Stomach (tissue), 9 donors: ENCODE data around the gene RRP1. TPM values are rescaled to one million over a fixed set of nuclear protein-coding genes. Genes with fewer than 3 reads are reported as not detected.

Experiments used
- DNase-seq, 2 donors: peaks; one replicate each; pipeline versions ENCODE4 v3.0.0 to v3.0.0-alpha.2; 2013 to 2019
- H3K27ac ChIP-seq, 5 donors: fragments of 200-600 bp in 4 of 5; sonication (generic) in 4 of 5; one replicate each; pipeline ENCODE4 v1.5.1; 2013 to 2019; ENCODE audit warnings: mild to moderate bottlenecking in 1 of 5, moderate library complexity in 1 of 5
- H3K27me3 ChIP-seq, 3 donors: fragments of 200-600 bp; sonication (generic); one replicate each; pipeline ENCODE4 v1.5.1; 2017 to 2019; ENCODE audit warnings: mixed run types in 1 of 3
- H3K36me3 ChIP-seq, 4 donors: fragments of 200-600 bp; sonication (generic); 1 replicate in 3 of 4; 2 replicates in 1 of 4; pipeline ENCODE4 v1.5.1; 2016 to 2019
- H3K4me1 ChIP-seq, 4 donors: fragments of 200-600 bp; sonication (generic); one replicate each; pipeline ENCODE4 v1.5.1; 2016 to 2019
- H3K4me3 ChIP-seq, 4 donors: fragments of 200-600 bp; sonication (generic) in 3 of 4; one replicate each; pipeline ENCODE4 v1.5.1; 2016 to 2019; ENCODE audit warnings: mild to moderate bottlenecking in 1 of 4
- H3K9me3 ChIP-seq, 4 donors: fragments of 200-600 bp; sonication (generic); one replicate each; pipeline ENCODE4 v1.5.1; 2016 to 2019
- CTCF ChIP-seq, 7 experiments: fragments of 450-650 bp in 4 of 7; fragments of 200-600 bp in 3 of 7; sonication (generic) in 3 of 7; IDR thresholded peaks; one replicate each; pipeline ENCODE4 v1.5.1; 2016 to 2019; ENCODE audit warnings: antibody characterized with exemption in 7 of 7, control low read depth in 2 of 7, mild to moderate bottlenecking in 1 of 7
- EP300 ChIP-seq: sonication (generic); formaldehyde crosslinking; IDR thresholded peaks from one replicate; pipeline ENCODE4 v1.6.1; 2017; ENCODE audit warnings: antibody characterized with exemption
- POLR2A ChIP-seq, 4 donors: fragments of 450-650 bp; IDR thresholded peaks; one replicate each; pipeline ENCODE4 v1.6.1; 2016; ENCODE audit warnings: antibody characterized with exemption in 4 of 4, control low read depth in 2 of 4, mild to moderate bottlenecking in 1 of 4, moderate library complexity in 1 of 4
- POLR2AphosphoS5 ChIP-seq, 3 donors: sonication (generic); formaldehyde crosslinking; IDR thresholded peaks; one replicate each; pipeline ENCODE4 v1.6.1; 2016; ENCODE audit warnings: antibody characterized with exemption in 3 of 3
- WGBS, 5 donors: extraction: QIAGEN DNeasy Blood & Tissue Kit in 3 of 5; methylation state at CpG; one replicate each; pipeline versions ENCODE4 v1.1.5 to v1.1.7; 2013 to 2018; 5-methylcytosine and 5-hydroxymethylcytosine counted together
- intact Hi-C: fragments of 100-400 bp; cut with DNase I; formaldehyde crosslinking; loops from one replicate; pipeline ENCODE4 v1.15.1; 2023; ENCODE audit warnings: low total_unique reads
- polyA plus RNA-seq, 3 donors: library from polyadenylated mRNA; stranded (reverse); fragments of 200-250 nt; gene quantifications; one replicate each; pipeline ENCODE4 v1.2.3, GENCODE V29; 2013
- total RNA-seq, 5 donors: library from RNA; depleted of rRNA; stranded (reverse); fragments of >200 nt; gene quantifications; one replicate each; pipeline versions ENCODE4 v1.1.0 to v1.2.3, GENCODE V29; 2014 to 2016
- donor health status: healthy with polysubstance abuse.
- donor health status: Bipolar disorder and iron deficiency.
- donor health status: healthy.

RRP1 gene
- total and polyA plus RNA-seq, 8 donors, result 10.6 to 25.6 (median 16.4) TPM

DNA sequence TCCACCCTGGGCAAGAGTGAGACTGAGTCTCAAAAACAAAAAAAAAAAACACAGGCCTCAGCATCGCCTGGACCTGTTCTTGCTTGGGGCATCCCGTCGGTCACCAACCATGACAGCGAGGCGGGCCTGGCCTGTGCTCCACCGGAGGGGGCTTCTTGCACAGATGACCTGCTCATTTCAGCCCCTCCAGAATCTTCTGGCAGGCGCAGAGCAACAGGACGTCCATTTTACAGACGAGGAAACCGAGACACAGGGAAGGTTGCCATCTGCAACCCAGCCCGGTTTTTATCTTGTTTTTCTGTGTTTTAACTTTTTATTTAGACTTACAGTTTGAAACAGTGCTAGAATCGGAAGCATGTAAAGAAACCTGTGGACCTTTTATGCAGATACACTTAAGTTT is 14.2 kb upstream of the RRP1 start:
- peaks cover 14 to 25% (median 21%) of the 10 kb centered on the region in 4 donors for H3K36me3 ChIP-seq
- TF ChIP-seq POLR2AphosphoS5 (IDR thresholded peaks at IDR 0.05) (no peak), EP300 (no peak), POLR2A (IDR thresholded peaks at IDR 0.05) (no peak), CTCF (IDR thresholded peaks at IDR 0.05) (no peak)
- 61 to 74% (median 69%) methylated on average over 12 of the region's 12 CpGs for WGBS, 5 donors
- peak overlapping the region; percentile 72 to 95 (median 80) for H3K4me3 ChIP-seq
- intact Hi-C loops, result no loop called here
- H3K4me1 ChIP-seq, result peaks cover 13 to 35% (median 23%) of the 10 kb centered on the region in 4 donors
- DNase-seq, result no peak
- H3K27me3 ChIP-seq, result no peaks in the 10 kb centered on the region
- peak overlapping the region in 3 of 5 donors; percentile 84 to 95 (median 95) for H3K27ac ChIP-seq
- H3K9me3 ChIP-seq, result no peaks in the 10 kb centered on the region

- intact Hi-C loops, result no loop called here
- DNase-seq, result peak; percentile 80 to 93
- 0 to 1% (median 0%) methylated on average over 26 to 71 of the region's 71 CpGs for WGBS, 5 donors
Measured at GRCh38 chr21:43775795-43776430, 13.5 kb upstream of the RRP1 start, which contains the start of gene CSTB. TSS of gene CSTB (minus strand) at chr21:43776308. CDS start at chr21:43776269, 39 bp downstream.

DNA sequence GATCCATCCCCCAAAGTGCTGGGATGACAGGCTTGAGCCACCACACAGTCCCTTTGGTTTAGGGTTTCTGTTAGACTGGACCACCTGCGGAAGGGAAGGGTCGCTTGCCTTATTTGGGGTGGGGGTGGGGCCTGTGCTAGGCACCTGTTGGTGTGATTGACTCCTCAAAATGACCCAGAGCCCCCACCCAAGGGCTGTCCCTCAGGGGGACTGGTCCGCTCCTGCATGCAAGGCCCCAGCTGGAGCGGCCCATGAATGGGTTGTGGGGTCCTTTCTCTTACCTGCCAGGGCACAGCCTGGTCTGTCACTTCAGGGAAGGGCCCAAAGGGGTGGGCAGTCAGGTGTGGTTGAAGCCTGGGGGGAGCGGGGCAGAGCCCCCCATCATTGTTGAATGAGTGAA is 11.4 kb upstream of the RRP1 start:
- Histone ChIP-seq H3K36me3 (peaks cover 12 to 17% (median 17%) of the 10 kb centered on the region in 4 donors), H3K27ac (no peak overlapping the region), H3K9me3 (no peaks in the 10 kb centered on the region), H3K27me3 (no peaks in the 10 kb centered on the region), H3K4me1 (peaks cover 13 to 40% (median 23%) of the 10 kb centered on the region in 4 donors), H3K4me3 (no peak overlapping the region)
- WGBS, 5 donors, result 90 to 96% (median 94%) methylated on average over 5 of the region's 5 CpGs
- no peak for TF ChIP-seq CTCF (IDR thresholded peaks at IDR 0.05)
- no peak for TF ChIP-seq POLR2AphosphoS5 (IDR thresholded peaks at IDR 0.05)
- no peak for TF ChIP-seq EP300
- no peak for TF ChIP-seq POLR2A (IDR thresholded peaks at IDR 0.05)
- intact Hi-C loops, result no loop called here
- no peak for DNase-seq

More at GRCh38 chr21:43775795-43776430, 13.5 kb upstream of the RRP1 start, which contains the start of gene CSTB:
- H3K27me3 ChIP-seq, result no peaks in the 10 kb centered on the region
- H3K4me1 ChIP-seq, result peaks cover 13 to 35% (median 23%) of the 10 kb centered on the region in 4 donors
- peak within 1 kb of the TSS; percentile 72 to 95 (median 80) for H3K4me3 ChIP-seq
- peaks cover 14 to 25% (median 21%) of the 10 kb centered on the region in 4 donors for H3K36me3 ChIP-seq
- H3K9me3 ChIP-seq, result no peaks in the 10 kb centered on the region
- H3K27ac ChIP-seq, result peak within 1 kb of the TSS; percentile 84 to 95 (median 92)
- TF ChIP-seq POLR2A (IDR thresholded peaks at IDR 0.05), result no peak
- no peak for TF ChIP-seq CTCF (IDR thresholded peaks at IDR 0.05)
- peak; percentile 40 to 91 (median 90) for TF ChIP-seq POLR2AphosphoS5 (IDR thresholded peaks at IDR 0.05)
- no peak for TF ChIP-seq EP300

- intact Hi-C loops, result no loop called here
- Histone ChIP-seq H3K27ac (no peak overlapping the region), H3K27me3 (no peaks in the 10 kb centered on the region), H3K9me3 (no peaks in the 10 kb centered on the region), H3K4me3 (no peak overlapping the region), H3K36me3 (peaks cover 4 to 10% (median 9%) of the 10 kb centered on the region in 4 donors), H3K4me1 (peaks cover 13 to 45% (median 23%) of the 10 kb centered on the region in 4 donors)
- TF ChIP-seq POLR2AphosphoS5 (IDR thresholded peaks at IDR 0.05) (no peak), CTCF (IDR thresholded peaks at IDR 0.05) (no peak), EP300 (no peak), POLR2A (IDR thresholded peaks at IDR 0.05) (no peak)
- DNase-seq, result peak in 1 of 2 donors; percentile 79
- WGBS, 5 donors, result 42 to 62% (median 49%) methylated on average over 20 of the region's 20 CpGs
Measured at GRCh38 chr21:43778469-43779335, 10.7 kb upstream of the RRP1 start.
